CD4-positive, alpha-beta memory T cell (primary cell): ENCODE results near the gene CLEC2B. TPM values are rescaled to one million over a fixed set of nuclear protein-coding genes. Genes with fewer than 3 reads are reported as not detected.

Source experiments
- CTCF ChIA-PET: fragments of 350-600 bp; sonication (Branson Sonifier 250); formaldehyde crosslinking; loops from one replicate; lab custom pipeline; 2021; ENCODE audit warnings: inconsistent platforms; ENCODE audit not compliant: partially characterized antibody; lab: Charles Lee
- POLR2A ChIA-PET: fragments of 350-600 bp; sonication (Branson Sonifier 250); formaldehyde crosslinking; loops from one replicate; lab custom pipeline; 2021; ENCODE audit not compliant: partially characterized antibody; lab: Charles Lee
- DNase-seq, 5 donors: peaks; one replicate each; pipeline versions ENCODE4 v3.0.0 to v3.0.0-alpha.2; 2020 to 2022; ENCODE audit warnings: mixed read lengths in 1 of 5
- H3K27ac ChIP-seq: one replicate; pipeline ENCODE4 v1.7.0; 2013; ENCODE audit warnings: low read depth, low read length
- H3K27me3 ChIP-seq: 2 replicates; pipeline ENCODE4 v1.7.0; 2013; ENCODE audit warnings: mild to moderate bottlenecking, low read length, moderate library complexity; ENCODE audit not compliant: insufficient read depth
- H3K36me3 ChIP-seq: 2 replicates; pipeline ENCODE4 v1.7.0; 2013; ENCODE audit warnings: mild to moderate bottlenecking, low read length, moderate library complexity; ENCODE audit not compliant: insufficient read depth
- H3K4me1 ChIP-seq: 2 replicates; pipeline ENCODE4 v1.7.0; 2013; ENCODE audit warnings: mild to moderate bottlenecking, low read length, moderate library complexity; ENCODE audit not compliant: insufficient read depth
- H3K4me3 ChIP-seq, 2 donors: one replicate each; pipeline ENCODE4 v1.7.0; 2013; ENCODE audit warnings: low read length in 2 of 2, mild to moderate bottlenecking in 1 of 2
- H3K9me3 ChIP-seq, 2 donors: one replicate each; pipeline ENCODE4 v1.7.0; 2013; ENCODE audit warnings: low read length in 2 of 2, control low read depth in 1 of 2; ENCODE audit not compliant: control insufficient read depth in 1 of 2
- H3K27ac Mint-ChIP-seq, 7 donors: one replicate each; pipeline ENCODE4 v1.8.0; 2020 to 2021; ENCODE audit warnings: mixed read lengths in 7 of 7, mild to moderate bottlenecking in 6 of 7, inconsistent platforms in 3 of 7, moderate library complexity in 3 of 7
- H3K27me3 Mint-ChIP-seq, 2 donors: one replicate each; pipeline ENCODE4 v1.8.0; 2020 to 2021; ENCODE audit warnings: mixed read lengths in 2 of 2
- H3K36me3 Mint-ChIP-seq, 2 donors: one replicate each; pipeline ENCODE4 v1.8.0; 2020 to 2021; ENCODE audit warnings: mixed read lengths in 2 of 2, inconsistent platforms in 1 of 2, mild to moderate bottlenecking in 1 of 2
- H3K4me1 Mint-ChIP-seq, 4 donors: one replicate each; pipeline ENCODE4 v1.8.0; 2020 to 2021; ENCODE audit warnings: mixed read lengths in 4 of 4, mild to moderate bottlenecking in 1 of 4
- H3K4me3 Mint-ChIP-seq, 8 donors: one replicate each; pipeline ENCODE4 v1.8.0; 2020 to 2021; ENCODE audit warnings: mixed read lengths in 8 of 8, mild to moderate bottlenecking in 7 of 8, moderate library complexity in 6 of 8, inconsistent platforms in 3 of 8
- H3K9me3 Mint-ChIP-seq, 8 donors: one replicate each; pipeline ENCODE4 v1.8.0; 2020 to 2021; ENCODE audit warnings: mixed read lengths in 8 of 8, mild to moderate bottlenecking in 5 of 8, inconsistent platforms in 3 of 8, moderate library complexity in 1 of 8
- intact Hi-C: fragments of 100-400 bp; cut with micrococcal nuclease; formaldehyde crosslinking; loops from one replicate; pipeline ENCODE4 v1.15.1; 2023
- polyA plus RNA-seq, 2 donors: library from polyadenylated mRNA; unstranded; fragments of 300-500 nt; fragmentation: Illumina TruSeq; gene quantifications; one replicate each; pipeline ENCODE4 v1.2.3, GENCODE V29; 2021
- total RNA-seq, 2 experiments: library from RNA; stranded (reverse); gene quantifications; one replicate each; pipeline ENCODE4 v1.2.3, GENCODE V29; 2021

Gene CLEC2B
- total and polyA plus RNA-seq, 4 experiments from 2014 or later: 42.2 to 79.8 (median 73.6) TPM

GRCh38 chr12:9808504-9808903 is 60.6 kb downstream of the CLEC2B start:
- Histone ChIP-seq H3K4me1 (peaks cover 2% of the 10 kb centered on the region), H3K9me3 (no peaks in the 10 kb centered on the region), H3K27ac (no peak overlapping the region), H3K4me3 (no peak overlapping the region), H3K27me3 (no peaks in the 10 kb centered on the region), H3K36me3 (no peaks in the 10 kb centered on the region)
- H3K9me3 Mint-ChIP-seq: no peaks in the 10 kb centered on the region
- no peaks in the 10 kb centered on the region for H3K36me3 Mint-ChIP-seq
- peaks cover 11% of the 10 kb centered on the region in 2 donors for H3K27me3 Mint-ChIP-seq
- ChIA-PET CTCF (interaction anchor here (0.6 to 5.2 kb wide), 5 partner anchors 9 to 1134 kb away, joined by 3 to 39 read pairs (median 6); no protein-coding TSS in a partner anchor), POLR2A (interaction anchor here (1.0 to 1.1 kb wide), 2 partner anchors 14 to 57 kb away, joined by 3 read pairs; no protein-coding TSS in a partner anchor)
- no peak overlapping the region for H3K4me3 Mint-ChIP-seq
- H3K27ac Mint-ChIP-seq: no peak overlapping the region
- DNase-seq: no peak
- intact Hi-C loops: no loop called here
- peaks cover 2 to 6% (median 4%) of the 10 kb centered on the region in 4 donors for H3K4me1 Mint-ChIP-seq

- no peaks in the 10 kb centered on the region for H3K4me1 ChIP-seq
- Mint-ChIP-seq H3K27ac (no peak overlapping the region), H3K9me3 (no peaks in the 10 kb centered on the region), H3K36me3 (no peaks in the 10 kb centered on the region), H3K4me1 (peaks cover 0 to 5% (median 2%) of the 10 kb centered on the region in 4 donors), H3K27me3 (peaks cover 7 to 10% of the 10 kb centered on the region in 2 donors), H3K4me3 (no peak overlapping the region)
- no peak for DNase-seq
- H3K9me3 ChIP-seq: no peaks in the 10 kb centered on the region
- H3K4me3 ChIP-seq: no peak overlapping the region
- no peaks in the 10 kb centered on the region for H3K36me3 ChIP-seq
- intact Hi-C loops: no loop called here
- CTCF ChIA-PET: interaction anchor here (4.1 to 5.2 kb wide), 2 partner anchors 8 to 56 kb away, joined by 21 to 39 read pairs; no protein-coding TSS in a partner anchor
- no peak overlapping the region for H3K27ac ChIP-seq
- no peaks in the 10 kb centered on the region for H3K27me3 ChIP-seq
- POLR2A ChIA-PET: interaction anchor here (1.3 kb wide), 1 partner anchor 48 kb away, joined by 3 read pairs; no protein-coding TSS in a partner anchor
These were observed 62.4 kb downstream of the CLEC2B start for GRCh38 chr12:9806714-9807113.

- peaks cover 0 to 4% (median 2%) of the 10 kb centered on the region in 4 donors for H3K4me1 Mint-ChIP-seq
- ChIA-PET POLR2A (interaction anchor here (1.1 kb wide), 1 partner anchor 45 kb away, joined by 3 read pairs; the partner anchor contains the start of gene CD69), CTCF (interaction anchor here (5.2 kb wide), 1 partner anchor 56 kb away, joined by 39 read pairs; no protein-coding TSS in a partner anchor)
- intact Hi-C loops: no loop called here
- no peaks in the 10 kb centered on the region for H3K27me3 ChIP-seq
- no peaks in the 10 kb centered on the region for H3K36me3 ChIP-seq
- no peaks in the 10 kb centered on the region for H3K9me3 ChIP-seq
- no peaks in the 10 kb centered on the region for H3K4me1 ChIP-seq
- H3K36me3 Mint-ChIP-seq: no peaks in the 10 kb centered on the region
- no peak overlapping the region for H3K27ac Mint-ChIP-seq
- no peak overlapping the region for H3K4me3 Mint-ChIP-seq
- H3K4me3 ChIP-seq: no peak overlapping the region
- no peaks in the 10 kb centered on the region for H3K9me3 Mint-ChIP-seq
- H3K27ac ChIP-seq: no peak overlapping the region
- peaks cover 5 to 6% of the 10 kb centered on the region in 2 donors for H3K27me3 Mint-ChIP-seq
- no peak for DNase-seq
These were observed 63.3 kb downstream of the CLEC2B start for GRCh38 chr12:9805883-9806282.

Other genes with a start within 250 kb of the CLEC2B start
- 100 to 1,000 TPM; 294 to 297 TPM for gene CLEC2D, start 199.6 kb downstream of the CLEC2B start, total RNA-seq
- gene CLEC2D, start 199.6 kb downstream of the CLEC2B start, polyA plus RNA-seq: 100 to 1,000 TPM; 241 to 288 TPM
- gene CLECL1, start 136.3 kb downstream of the CLEC2B start, total RNA-seq: 1 to 10 TPM; 7.2 to 8.6 TPM
- gene CLECL1, start 136.3 kb downstream of the CLEC2B start, polyA plus RNA-seq: 1 to 10 TPM; 4.3 to 7.5 TPM
- gene CD69, start 108.5 kb downstream of the CLEC2B start, total RNA-seq: 10 to 100 TPM; 31.0 to 35.9 TPM
- 1,000 to 10,000 TPM in 1 of 2 donors, 100 to 1,000 TPM in 1; 145 to 1,121 TPM for gene CD69, start 108.5 kb downstream of the CLEC2B start, polyA plus RNA-seq
- gene KLRF1, start 41.9 kb downstream of the CLEC2B start, total RNA-seq: under 1 TPM; 0.28 to 0.49 TPM
- gene KLRF1, start 41.9 kb downstream of the CLEC2B start, polyA plus RNA-seq: 1 to 10 TPM in 1 of 2 donors, under 1 TPM in 1; 0.30 to 1.1 TPM
- not detected for gene KLRF2, start 12.1 kb upstream of the CLEC2B start, total RNA-seq
- not detected for gene KLRF2, start 12.1 kb upstream of the CLEC2B start, polyA plus RNA-seq
- not detected for gene CLEC2A, start 63.0 kb upstream of the CLEC2B start, total RNA-seq
- gene CLEC2A, start 63.0 kb upstream of the CLEC2B start, polyA plus RNA-seq: not detected
- under 1 TPM in 1 of 2 experiments, not detected in 1; 0.22 TPM for gene CLEC12A, start 102.1 kb upstream of the CLEC2B start, total RNA-seq
- gene CLEC12A, start 102.1 kb upstream of the CLEC2B start, polyA plus RNA-seq: not detected
- not detected for gene CLEC1B, start 129.8 kb upstream of the CLEC2B start, total RNA-seq
- gene CLEC1B, start 129.8 kb upstream of the CLEC2B start, polyA plus RNA-seq: not detected
- not detected for gene CLEC12B, start 141.3 kb upstream of the CLEC2B start, total RNA-seq
- not detected for gene CLEC12B, start 141.3 kb upstream of the CLEC2B start, polyA plus RNA-seq
- not detected for gene CLEC9A, start 161.3 kb upstream of the CLEC2B start, total RNA-seq
- not detected for gene CLEC9A, start 161.3 kb upstream of the CLEC2B start, polyA plus RNA-seq
- not detected for gene CLEC1A, start 229.6 kb upstream of the CLEC2B start, total RNA-seq
- not detected for gene CLEC1A, start 229.6 kb upstream of the CLEC2B start, polyA plus RNA-seq